HG02938 (cell line): Measurements from ENCODE around the gene PRKCD.

Experiments used
- ATAC-seq: cut with Tn5 transposase; IDR thresholded peaks from one replicate; pipeline ENCODE4 v1.9.1; 2021; ENCODE audit warnings: mild to moderate bottlenecking, moderate library complexity; ENCODE audit not compliant: unreplicated experiment

Gene PRKCD

GRCh38 chr3:53160660-53161449, at the start of gene PRKCD:
Gene PRKCD, plus strand, starts transcription at chr3:53161209. Its CDS starts 17,214 bp downstream, at chr3:53178423.
- peak; percentile 44 for ATAC-seq

DNA sequence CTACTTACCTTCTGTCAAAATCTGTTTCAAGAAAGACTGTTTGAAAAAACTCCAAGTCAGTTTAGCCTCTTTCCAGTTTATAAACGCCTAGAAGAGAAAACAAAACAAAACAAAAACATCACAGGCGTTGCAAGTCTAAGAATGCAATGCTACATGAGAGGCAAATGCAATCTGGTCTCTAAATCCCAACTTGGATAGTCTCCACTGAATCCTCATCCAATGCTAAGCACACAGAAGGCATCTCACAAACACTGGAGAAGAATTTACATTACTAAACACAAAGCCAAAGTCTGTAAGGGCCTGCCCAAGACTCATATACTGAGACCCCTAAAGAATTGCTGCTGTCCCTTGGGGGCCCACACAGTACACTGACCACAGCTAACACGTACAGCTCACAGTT, 49.2 kb upstream of the PRKCD start:
- no peak for ATAC-seq

- no peak for ATAC-seq
These were observed 47.6 kb upstream of the PRKCD start for GRCh38 chr3:53113293-53114010.

DNA sequence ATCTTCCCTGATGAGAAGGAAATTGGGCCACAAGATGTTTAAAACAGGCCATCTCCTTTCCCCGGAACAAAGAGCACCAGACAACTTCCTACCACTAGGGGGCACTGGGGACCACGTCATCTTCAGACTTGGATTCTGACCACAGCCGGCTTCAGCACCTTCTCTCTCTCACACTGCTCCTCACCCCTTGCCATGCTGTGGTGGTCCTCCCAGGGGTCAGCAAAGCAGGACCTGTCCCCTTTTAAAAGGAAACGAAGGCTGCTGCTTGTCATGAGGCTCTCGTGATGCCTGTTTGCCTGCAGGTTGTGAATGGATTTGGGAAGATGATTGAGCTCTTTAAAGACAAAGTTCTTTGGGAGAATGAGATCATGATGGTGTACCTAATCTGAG, 47.0 kb upstream of the PRKCD start:
- ATAC-seq, result peak; percentile 72

DNA sequence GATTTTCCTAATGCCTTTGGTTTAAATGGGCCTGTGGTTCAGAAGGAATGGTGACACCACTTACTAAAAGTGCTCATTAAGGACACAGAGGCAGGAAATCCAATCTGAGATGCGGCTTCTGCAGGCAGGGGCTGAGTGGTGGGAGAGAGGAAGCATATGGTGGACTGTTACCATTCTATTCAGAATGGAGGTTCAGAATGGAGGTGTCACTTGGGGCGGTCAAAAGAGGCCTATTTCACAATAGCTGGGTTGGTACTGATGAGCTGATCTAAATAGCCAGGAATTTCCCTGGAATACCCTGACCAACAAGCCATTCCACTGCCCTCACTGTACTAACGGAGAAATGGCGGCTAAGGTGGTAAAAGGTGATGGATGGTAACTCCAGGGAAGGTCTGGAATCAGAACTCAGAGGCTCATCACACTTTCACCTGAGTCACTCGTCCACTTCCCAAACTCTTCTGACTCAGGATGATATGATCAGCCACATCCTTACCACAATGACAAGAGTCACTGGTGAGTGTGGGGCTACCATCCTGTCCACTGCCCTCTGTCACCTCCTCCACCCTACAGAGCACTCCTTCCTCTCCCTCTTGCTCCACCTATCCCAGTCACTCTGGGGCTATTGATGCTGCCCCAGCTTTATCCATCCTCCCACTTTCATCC, 46.5 kb upstream of the PRKCD start:
- no peak for ATAC-seq

DNA sequence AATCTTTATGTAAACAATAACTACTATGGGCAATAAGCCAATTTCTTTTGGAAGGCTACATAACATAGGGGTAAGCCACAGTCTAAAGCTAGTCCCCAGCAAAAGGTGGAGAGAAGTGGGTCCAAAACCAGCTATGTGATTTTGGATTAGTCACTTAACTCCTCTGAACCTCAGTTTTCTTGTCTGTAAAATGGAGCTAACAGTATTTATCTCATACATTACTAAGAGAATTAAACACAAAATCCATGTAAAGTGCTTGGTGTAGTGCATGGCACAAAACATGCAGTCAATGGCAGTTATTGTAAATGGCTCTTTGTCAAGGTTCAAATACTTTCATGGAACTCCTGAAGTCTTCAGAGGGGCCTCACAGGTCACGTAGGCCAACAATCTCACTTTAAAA, 44.1 kb upstream of the PRKCD start:
- ATAC-seq, result no peak

GRCh38 chr3:53120336-53120735, 40.7 kb upstream of the PRKCD start:
- ATAC-seq, result no peak

DNA sequence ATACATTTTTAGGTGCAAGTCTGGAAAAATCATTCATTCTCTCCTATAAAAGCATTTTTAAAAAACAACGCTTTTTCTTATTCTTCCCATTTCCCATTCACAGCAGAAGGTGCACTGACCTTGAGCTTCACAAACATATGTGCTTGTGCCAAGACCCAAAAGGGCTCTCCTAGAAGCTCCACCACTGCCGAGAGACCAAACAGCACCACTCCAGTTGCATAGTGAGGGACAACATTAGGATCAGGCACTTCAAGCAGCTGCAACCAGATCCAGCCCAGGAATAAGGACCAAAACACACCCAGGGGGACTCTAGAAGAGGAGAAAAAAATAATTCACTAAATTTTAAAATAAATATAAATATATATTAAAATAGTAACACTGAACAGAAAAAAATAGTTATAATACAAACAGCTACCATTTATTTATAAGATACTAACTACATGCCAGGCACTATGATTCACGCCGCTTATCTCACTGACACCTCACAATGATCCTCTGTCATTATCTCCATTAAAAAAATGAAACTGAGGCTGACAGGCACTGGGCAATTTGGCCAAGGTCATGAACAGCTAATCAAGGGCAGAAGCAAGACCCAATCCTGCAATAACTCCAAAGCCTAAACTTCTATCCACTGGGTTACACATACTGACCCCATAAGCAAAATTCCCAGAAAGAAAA, 38.6 kb upstream of the PRKCD start:
- ATAC-seq, result no peak

GRCh38 chr3:53122933-53123305, 38.1 kb upstream of the PRKCD start:
- ATAC-seq, result no peak

GRCh38 chr3:53123510-53123909, 37.5 kb upstream of the PRKCD start:
- no peak for ATAC-seq

DNA sequence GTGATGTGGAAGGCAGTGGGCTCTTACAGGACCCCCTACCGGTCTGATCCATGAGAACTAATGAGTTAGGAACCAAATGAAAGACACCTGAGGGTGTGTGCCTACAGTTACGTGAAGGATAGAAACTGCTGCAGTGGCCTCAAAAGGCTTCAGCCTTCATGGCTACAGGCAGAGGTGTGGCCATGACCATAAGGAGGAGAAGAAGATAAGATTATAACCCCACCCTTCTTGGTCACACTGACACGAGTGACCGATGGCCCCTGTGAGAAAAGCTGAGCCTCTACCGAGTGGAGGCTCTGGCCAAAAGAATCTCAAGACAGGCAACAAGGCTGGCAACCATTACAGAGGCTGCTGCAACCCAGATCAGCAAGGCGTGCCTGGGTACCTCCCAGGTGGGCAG, 37.1 kb upstream of the PRKCD start:
- ATAC-seq, result no peak

GRCh38 chr3:53126601-53127000, 34.4 kb upstream of the PRKCD start:
- ATAC-seq, result no peak

DNA sequence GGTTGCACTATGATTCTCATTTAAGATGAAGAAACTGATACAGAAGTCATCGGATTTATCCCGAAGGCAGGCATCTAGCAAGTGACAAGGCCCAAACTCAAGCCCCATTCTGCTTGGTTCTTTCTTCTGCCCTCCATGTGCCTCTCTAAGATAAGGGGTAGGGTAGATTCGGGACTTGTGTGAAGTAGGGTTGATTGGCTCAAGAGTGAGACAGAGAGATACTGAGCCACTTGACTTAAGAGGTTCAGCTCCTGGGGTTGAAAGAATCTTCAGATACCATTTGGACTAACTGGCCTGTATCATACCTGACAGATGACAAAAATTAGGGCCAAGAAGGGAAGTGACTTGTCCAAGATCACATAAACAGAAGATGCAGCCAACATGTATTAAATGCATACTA, 31.7 kb upstream of the PRKCD start:
- no peak for ATAC-seq

- peak; percentile 85 for ATAC-seq
These were observed 30.6 kb upstream of the PRKCD start, which contains the start of gene RFT1 for GRCh38 chr3:53130179-53131061. Gene RFT1, minus strand, starts transcription at chr3:53130435. Its CDS starts 35 bp downstream, at chr3:53130400.

GRCh38 chr3:53131096-53131495, 29.9 kb upstream of the PRKCD start:
- no peak for ATAC-seq

GRCh38 chr3:53132347-53132746, 28.7 kb upstream of the PRKCD start:
- ATAC-seq, result no peak

GRCh38 chr3:53134631-53135232, 26.3 kb upstream of the PRKCD start:
- no peak for ATAC-seq

DNA sequence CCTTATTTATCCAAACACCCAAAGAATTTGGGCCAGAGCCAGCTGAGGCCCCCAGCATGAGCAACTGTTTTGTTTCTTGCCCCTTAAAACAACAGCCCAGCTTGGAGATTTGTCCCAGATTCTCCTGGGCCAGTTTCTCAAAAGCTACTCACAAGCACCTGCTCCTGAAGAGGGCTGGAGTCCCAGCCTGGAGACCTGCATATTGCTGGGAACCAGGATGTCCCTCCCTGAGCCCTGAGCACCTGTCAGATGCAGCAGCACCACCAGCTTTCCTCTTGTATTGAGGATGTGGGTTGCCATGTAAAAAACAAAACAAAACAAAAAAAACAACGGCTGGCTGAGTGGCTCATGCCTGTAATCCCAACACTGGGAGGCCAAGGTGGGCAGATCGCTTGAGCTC, 23.8 kb upstream of the PRKCD start:
- ATAC-seq, result no peak

GRCh38 chr3:53137835-53138446, 23.1 kb upstream of the PRKCD start:
- no peak for ATAC-seq
